ENCODE data around the gene JAGN1.

DNA sequence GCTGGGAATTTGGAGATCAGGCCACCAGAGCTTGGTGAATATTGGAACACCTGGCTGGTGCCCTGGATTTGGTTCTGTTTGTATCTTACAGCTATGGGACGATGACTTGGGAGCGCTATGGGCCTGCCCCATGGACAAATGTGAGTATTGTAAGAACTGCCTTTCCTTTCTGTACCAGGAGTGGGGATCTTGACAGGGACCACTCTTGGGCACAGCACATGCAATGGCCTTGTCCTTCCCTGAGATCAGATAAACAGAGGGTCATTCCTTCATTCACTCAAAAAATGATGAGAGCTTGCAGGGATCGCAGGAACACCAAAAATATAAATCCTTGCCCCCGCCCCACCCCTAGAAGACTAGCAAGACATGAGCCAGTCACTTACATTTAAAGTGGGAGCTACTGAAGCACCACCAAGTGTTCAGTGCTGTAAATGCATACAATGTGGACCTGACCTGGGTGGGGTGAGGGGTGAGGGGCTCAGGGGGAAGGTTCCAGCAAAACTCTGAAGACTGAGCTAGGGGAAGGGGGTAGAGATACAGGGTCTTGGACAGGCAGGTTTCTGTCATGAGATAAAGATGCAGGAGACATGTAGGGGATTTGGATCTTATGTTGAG is 40.5 kb downstream of the JAGN1 start:
- no peak for TF ChIP-seq POLR2AphosphoS5 (IDR thresholded peaks at IDR 0.05; ENCODE audit: low read depth, low read length)
- no peak for TF ChIP-seq FOXM1 (IDR thresholded peaks at IDR 0.05; ENCODE audit: low read depth)
- TF ChIP-seq, protein P1, sequence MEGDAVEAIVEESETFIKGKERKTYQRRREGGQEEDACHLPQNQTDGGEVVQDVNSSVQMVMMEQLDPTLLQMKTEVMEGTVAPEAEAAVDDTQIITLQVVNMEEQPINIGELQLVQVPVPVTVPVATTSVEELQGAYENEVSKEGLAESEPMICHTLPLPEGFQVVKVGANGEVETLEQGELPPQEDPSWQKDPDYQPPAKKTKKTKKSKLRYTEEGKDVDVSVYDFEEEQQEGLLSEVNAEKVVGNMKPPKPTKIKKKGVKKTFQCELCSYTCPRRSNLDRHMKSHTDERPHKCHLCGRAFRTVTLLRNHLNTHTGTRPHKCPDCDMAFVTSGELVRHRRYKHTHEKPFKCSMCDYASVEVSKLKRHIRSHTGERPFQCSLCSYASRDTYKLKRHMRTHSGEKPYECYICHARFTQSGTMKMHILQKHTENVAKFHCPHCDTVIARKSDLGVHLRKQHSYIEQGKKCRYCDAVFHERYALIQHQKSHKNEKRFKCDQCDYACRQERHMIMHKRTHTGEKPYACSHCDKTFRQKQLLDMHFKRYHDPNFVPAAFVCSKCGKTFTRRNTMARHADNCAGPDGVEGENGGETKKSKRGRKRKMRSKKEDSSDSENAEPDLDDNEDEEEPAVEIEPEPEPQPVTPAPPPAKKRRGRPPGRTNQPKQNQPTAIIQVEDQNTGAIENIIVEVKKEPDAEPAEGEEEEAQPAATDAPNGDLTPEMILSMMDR (IDR thresholded peaks at IDR 0.05), result peak; percentile 24
- no peak for TF ChIP-seq MXI1 (IDR thresholded peaks at IDR 0.05; ENCODE audit: low read depth, low read length)
- TF ChIP-seq EZH2phosphoT487 (IDR thresholded peaks at IDR 0.05; ENCODE audit: borderline replicate concordance, low read depth), result no peak
- no peak for TF ChIP-seq ELF1 (IDR thresholded peaks at IDR 0.05)
- no peak for TF ChIP-seq TCF12 (IDR thresholded peaks at IDR 0.05)
- TF ChIP-seq, protein P2, sequence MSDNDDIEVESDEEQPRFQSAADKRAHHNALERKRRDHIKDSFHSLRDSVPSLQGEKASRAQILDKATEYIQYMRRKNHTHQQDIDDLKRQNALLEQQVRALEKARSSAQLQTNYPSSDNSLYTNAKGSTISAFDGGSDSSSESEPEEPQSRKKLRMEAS (IDR thresholded peaks at IDR 0.05; ENCODE audit: low read depth), result no peak
- TF ChIP-seq, protein P3, sequence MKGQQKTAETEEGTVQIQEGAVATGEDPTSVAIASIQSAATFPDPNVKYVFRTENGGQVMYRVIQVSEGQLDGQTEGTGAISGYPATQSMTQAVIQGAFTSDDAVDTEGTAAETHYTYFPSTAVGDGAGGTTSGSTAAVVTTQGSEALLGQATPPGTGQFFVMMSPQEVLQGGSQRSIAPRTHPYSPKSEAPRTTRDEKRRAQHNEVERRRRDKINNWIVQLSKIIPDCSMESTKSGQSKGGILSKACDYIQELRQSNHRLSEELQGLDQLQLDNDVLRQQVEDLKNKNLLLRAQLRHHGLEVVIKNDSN (IDR thresholded peaks at IDR 0.05; ENCODE audit: borderline replicate concordance, low read depth), result no peak
- TF ChIP-seq RCOR1 (IDR thresholded peaks at IDR 0.05; ENCODE audit: low read length), result no peak
- no peak for TF ChIP-seq CHD2 (IDR thresholded peaks at IDR 0.05; ENCODE audit: low read length, partially characterized antibody)
